ENCODE measurements around the gene NR2F1-AS1.

NR2F1-AS1 gene

DNA sequence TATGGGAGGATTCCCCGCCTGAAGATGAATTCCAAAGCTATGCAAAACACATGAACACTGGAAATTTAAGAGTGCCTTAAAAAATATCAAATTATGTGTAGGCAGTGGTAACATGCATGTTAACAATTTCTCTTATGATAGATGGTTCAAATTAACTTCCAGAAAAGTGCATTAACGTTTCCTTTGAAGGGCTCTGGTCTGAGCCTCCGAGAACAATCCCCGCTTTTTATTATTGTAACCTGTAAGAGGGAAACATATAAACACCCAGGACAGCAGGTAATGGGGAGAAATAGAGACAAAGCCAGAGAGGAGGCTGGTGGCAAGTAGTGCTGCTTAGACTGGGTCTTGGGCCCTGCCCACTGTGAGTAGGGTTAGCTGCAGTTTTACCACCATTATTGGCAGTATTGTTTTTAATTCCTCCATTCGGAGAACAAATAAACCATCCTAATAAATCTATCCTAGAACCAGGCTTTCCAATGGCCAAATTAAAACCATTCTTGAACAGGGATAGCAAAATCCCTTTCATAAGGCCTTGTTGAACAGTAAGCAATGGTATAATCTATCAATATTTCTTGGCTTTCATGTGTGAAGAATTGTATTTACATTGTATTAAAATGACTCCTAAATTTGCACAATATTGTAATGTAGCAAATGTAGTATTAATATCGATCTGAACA, 8.3 kb upstream of the NR2F1-AS1 start:
- DNase-seq = no peak

GRCh38 chr5:93588352-93589151, 7.5 kb upstream of the NR2F1-AS1 start:
- no peak for DNase-seq

DNA sequence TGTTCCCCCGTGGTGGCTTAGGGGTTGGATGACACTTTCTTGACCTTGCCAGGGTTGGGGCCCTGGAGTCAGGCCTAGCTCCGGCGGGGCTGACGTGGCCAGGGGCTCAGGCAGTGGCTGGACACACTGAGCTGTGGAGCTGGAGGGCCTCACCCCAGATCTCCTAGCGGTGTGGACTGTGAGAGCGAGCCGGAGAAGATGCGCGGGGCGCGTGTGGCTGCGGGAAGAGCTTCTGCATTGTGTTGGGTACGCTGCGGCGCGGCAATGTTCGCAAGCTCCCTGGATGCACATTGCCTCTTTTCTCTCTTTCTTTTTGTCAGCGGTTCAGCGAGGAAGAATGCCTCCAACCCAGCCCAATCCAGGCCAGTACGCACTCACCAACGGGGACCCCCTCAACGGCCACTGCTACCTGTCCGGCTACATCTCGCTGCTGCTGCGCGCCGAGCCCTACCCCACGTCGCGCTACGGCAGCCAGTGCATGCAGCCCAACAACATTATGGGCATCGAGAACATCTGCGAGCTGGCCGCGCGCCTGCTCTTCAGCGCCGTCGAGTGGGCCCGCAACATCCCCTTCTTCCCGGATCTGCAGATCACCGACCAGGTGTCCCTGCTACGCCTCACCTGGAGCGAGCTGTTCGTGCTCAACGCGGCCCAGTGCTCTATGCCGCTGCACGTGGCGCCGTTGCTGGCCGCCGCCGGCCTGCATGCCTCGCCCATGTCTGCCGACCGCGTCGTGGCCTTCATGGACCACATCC, 6.8 kb upstream of the NR2F1-AS1 start:
- no peak for DNase-seq

DNA sequence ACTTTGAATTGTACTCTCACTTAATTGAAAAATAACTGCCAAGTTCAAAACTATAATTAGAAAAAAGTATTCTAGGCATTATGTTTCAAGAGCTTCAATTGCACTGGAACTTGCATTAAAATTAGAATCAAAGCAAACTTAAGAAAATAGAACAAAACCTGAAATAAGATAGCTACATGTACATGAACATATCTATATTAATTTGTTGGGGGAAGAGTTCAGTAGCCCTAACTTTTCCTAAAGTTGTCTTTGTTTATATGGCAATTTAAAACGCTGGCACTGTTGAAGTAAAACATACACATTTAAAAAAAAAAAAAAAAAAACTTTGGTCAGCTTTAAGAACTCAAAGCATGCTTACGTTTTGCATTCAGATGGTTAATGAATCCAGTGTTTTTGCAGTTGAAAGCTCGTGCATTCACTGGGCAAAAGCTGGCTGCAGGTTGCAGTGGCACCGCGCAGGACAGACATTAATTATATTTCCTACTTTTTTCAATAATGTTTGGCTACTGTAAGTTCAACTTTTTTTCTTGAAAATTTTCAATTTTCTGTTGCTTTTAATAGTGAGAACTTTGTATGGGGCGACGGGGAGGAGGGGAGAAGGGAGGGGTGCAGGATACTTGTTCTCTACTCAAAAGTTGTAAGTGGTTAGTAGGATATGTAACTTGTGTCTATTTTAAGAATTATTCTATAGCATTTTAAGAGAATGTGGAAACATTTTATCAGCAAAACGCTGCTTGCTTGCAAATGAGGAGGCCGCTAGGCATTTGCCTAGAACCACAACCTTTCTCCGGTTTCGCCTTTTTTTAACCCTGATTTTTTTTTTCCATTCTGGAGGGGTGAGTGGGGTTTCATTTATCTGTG, 5.9 kb upstream of the NR2F1-AS1 start:
- DNase-seq = no peak

DNA sequence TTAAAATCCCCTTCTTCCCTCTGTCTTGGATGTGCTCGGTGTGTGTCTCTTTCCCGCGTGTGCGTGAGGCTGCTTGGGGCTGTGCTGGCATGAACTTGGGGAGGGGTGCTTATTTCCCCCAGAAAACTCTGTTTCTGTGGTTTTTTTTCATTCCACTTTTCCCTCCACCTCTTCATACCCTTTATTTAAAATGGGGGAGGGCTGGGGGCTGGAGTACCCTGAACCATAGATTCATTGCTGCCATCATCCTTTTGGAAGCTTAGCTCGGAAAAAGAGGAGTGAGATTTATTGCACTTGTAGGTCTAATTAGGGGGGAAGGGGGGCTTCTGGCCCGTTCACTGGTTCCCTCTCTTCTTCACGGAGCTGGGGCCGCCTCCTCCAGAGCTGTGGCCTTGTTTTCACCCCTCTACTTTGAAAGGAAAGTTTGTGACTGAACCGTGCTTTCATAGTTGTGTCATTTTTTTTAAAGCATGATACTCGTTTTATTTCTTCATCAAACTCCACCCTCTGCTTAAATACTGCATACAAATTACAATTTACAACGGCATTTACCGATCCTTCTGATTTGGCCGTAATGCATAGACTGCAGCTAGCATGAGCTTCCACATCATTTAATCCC, 4.9 kb upstream of the NR2F1-AS1 start:
- DNase-seq = no peak

- no peak for DNase-seq
Measured at GRCh38 chr5:93585041-93585766, 4.2 kb upstream of the NR2F1-AS1 start.

DNA sequence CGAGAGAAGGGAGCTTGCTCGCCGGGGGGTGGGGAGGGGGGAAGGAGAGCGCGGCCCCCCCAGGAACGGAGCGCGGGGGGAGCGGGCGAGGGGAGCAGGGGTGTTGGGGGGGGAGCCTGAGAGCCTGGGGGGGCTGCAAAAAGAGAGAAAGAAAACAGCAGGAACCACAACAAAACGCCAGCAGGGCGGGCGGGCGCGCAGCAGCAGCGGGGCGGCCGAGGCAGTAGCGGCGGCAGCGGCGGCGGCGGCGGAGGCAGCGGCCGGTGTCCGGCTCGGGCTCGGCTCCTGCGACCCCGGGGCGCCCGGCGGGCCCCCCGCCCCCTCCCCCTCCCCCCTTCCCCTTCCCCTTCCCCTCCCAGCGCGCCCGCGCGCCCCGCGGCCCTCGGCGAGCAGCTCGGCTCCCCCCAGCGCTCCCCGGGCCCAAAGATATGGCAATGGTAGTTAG, 3.6 kb upstream of the NR2F1-AS1 start:
- DNase-seq = no peak

- no peak for DNase-seq
Measured at GRCh38 chr5:93583768-93584595, 3.0 kb upstream of the NR2F1-AS1 start.

DNA sequence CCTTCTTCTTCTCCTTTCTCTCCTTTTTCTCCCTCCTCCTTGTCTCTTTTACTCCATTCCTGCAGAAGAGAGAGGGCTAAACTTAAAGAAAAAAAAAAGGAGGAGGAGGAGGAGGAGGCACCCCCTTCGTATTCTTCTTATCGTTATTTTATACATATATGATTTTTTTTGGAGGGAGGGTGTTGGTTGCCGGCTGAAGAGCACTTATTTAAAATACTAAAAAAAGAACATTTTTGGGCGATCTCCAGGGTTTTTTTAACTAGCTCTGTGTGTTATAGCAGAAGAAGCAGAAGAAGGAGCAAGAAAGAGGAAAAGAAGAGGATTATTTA, 2.4 kb upstream of the NR2F1-AS1 start:
- no peak for DNase-seq

DNA sequence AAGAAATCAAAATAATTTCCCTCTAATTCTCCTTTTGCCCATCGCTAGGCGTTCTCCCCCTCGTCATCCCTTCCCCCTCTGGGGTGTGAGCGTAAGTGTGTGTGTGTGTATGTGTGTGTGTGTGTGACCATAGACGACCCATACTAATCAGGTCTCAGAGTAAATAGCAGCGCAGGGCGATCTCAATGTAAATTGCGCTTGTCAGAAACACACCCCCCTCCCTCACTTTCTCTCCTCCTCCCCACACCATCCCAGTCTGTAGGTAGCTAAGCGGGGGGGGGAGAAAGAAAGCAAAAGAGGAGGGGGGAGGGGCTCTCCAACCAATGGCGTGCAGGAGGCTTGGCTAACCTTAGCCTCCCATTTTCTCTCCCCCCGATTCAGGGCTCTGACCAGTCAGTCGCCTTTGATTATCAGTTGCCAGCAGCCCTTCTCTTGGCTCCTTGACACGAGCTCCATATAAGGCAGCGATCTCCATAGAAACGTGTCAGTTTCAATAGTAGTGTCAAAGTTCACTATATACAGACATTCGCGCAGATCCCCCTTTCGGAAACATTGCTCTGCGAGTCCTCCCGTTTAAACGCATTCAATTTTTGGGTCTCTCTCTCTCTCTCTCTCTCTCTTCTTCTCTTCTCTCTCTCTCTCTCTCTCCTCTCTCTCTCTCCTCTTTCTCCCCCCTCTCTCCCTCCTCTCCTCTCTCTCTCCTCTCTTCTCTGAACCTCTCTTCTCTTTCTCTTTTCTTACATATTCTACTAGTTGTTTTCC, 1.8 kb upstream of the NR2F1-AS1 start, which contains the start of gene NR2F1:
NR2F1 (plus strand) TSS at position 546 of the 762 bp plus-strand sequence. CDS start 1,802 bp downstream, outside the sequence.
- DNase-seq = no peak

DNA sequence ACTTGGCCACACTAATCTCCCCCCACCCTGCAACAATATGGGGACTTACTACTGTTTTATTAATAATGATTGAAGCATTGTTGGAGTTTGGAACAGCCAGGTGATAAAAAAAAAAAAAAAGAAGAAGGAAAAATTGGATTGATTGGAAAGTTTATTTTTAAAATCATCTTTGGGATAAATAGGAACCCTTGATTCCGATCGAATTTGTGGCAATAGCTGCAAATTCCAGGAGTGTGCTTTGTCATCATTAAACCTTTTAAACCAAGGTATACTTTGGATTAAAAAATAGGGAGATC, 1.1 kb upstream of the NR2F1-AS1 start:
- no peak for DNase-seq

DNA sequence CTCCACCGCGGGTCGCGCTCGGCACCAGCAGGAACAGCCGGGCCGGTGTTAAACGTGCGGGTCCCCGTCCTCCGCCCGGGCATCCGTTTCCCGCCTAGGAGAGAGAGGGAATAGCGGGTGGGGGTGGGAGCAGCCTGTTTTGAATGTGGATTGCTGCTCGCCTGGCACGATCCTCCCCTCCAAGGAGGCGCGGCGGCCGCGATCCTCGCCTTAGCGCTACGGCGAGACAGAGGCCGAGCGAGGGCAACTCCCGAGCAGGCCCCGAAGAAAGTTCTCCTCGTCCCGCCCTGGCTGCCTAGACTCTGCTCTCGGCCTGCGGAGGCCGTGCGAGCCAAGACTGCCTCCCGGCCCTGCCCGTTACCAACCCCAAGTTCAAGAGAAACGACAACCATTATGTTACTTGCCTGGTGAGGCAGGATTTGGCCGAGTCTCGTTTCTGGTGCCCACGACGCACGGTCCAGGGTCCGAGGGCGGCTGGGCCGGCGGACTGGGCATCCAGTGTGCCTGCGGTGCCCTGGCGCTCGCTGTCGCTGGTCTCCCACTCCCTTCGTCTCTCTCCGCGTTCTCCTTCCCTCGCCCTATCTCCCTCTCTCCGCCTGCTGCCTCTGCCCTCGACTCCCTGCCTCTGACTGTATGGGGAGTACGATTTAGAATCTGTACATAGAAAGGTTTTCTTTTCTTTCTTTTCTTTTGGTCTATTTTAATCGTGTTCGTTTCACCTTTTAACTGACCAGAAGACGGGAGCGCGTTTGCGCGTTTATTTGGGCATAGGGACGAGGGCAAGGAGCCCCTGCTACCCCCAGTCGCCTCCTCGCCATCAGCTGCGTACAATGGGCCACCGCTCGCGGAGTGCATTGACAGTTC, 724 bp downstream of the NR2F1-AS1 start:
- no peak for DNase-seq

GRCh38 chr5:93579692-93580062, 1.3 kb downstream of the NR2F1-AS1 start:
- DNase-seq = no peak

DNA sequence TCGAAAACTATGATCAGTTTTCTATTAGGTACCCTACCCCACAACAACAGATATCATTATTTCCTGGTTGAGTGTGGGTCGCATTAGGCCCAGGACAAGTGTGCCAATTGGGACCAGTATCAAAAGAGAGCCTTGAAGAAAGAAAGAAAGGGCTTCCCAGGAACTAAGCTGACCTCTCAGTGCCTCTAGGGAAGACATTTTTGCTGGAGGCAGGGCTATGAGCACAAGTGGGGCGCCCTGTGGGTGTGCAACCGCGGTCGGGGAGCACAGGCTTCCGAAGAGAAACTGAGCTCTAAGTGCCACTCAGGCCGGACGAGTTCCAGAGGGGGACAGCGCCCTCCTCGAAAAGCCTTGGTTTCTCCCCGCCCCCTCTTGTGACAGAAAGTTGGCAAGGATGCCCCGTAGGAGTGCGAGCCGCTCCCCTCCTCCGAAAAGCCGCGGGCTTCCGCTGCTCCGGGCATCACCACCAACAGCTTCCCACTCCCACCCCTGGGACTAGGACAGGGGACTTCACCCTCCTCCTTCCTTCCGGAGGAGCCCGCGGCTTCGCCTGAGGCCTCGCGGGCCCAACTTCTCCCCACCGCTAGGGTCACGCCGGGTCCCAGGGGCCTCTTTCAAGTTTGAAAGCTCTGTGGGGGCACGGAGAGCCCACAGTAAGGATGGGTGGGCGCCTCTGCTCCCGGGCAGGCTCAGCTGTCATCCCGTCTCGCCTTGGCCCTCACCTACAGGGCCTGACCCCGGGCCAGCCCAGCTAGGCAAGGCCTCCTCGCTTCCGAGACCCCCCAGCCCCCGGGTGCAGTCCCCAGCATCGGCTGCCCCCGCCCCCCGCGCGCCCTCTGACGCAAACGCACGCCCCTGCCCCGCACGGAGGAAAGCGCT, 2.0 kb downstream of the NR2F1-AS1 start:
- DNase-seq = no peak

DNA sequence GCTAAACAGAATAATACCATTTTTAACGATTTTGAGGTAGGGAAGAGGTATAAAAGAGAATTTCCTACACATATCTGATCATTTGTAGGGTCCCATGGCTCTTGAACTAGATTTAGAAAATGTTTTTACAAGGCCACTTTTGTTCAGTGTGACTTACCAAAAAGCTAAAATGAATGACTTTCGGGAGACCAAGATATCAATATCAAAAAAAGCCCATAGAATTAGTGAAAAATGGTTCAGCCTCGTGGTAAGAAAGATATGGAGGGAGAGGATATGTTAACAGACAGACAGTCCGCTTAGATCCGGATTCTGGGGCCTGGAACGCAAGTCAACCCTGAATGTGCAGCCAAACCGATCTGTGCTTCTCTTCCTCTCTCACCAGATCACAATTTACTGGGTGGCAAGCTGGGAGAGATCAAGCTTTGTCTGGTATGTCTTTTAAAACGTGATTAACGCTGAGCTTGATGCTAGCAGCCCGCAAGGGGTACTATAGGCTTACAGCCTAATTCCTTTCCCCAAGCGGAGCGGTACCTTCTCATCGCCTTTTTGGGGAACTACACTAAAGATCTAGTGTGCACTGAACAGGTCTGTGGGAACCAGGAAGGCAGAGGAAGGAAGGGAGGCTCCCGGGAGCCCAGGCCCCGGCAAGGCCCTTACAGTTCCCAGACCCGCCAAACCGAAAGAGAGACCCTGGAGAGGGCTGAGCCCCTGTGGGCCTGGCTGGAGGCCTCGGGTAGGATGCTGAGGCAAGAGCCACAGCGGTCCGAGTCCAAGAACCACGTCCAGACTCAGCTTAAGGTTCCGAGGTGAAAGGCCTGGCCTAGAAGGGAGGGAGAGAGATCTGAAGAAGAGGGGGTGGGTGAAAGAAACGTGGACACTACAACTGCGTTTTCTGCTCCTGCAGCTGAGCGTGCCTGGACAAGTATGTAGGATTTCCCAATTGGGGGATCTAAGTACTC, 2.9 kb downstream of the NR2F1-AS1 start:
- no peak for DNase-seq

- no peak for DNase-seq
Measured at GRCh38 chr5:93576994-93577853, 3.8 kb downstream of the NR2F1-AS1 start.

Measured in T-helper 1 cell (primary cell).